MCF 10A (cell line): ENCODE results near the gene DUSP22. TPM values are rescaled to one million over a fixed set of nuclear protein-coding genes. Genes with fewer than 3 reads are reported as not detected.
"Not testable (repeated sequence)": the region's sequence is repeated elsewhere in the genome, so short reads cannot be mapped to it uniquely, and the experiment has no call there.

Source experiments
- BruUV-seq: library from RNA; stranded (reverse); fragments of 400-500 nt; replicated peaks from 2 replicates; lab custom pipeline; 2021; lab: Mats Ljungman, UMichigan
- CTCF ChIA-PET: fragments of 300-600 bp; sonication (Branson Sonifier 250); formaldehyde crosslinking; extraction: SDS; loops from one replicate; lab custom pipeline; 2021; ENCODE audit warnings: antibody characterized with exemption, inconsistent platforms; lab: Yijun Ruan, JAX
- POLR2A ChIA-PET: fragments of 300-600, 350-650 bp; sonication (Branson Sonifier 250); formaldehyde crosslinking; extraction: SDS; loops from one replicate; lab custom pipeline; 2020; ENCODE audit warnings: antibody characterized with exemption, inconsistent platforms; lab: Yijun Ruan, JAX
- DNase-seq: peaks from one replicate; pipeline ENCODE4 v3.0.0-alpha.2; 2018; ENCODE audit not compliant: unreplicated experiment
- H3K27ac Mint-ChIP-seq: one replicate; pipeline ENCODE4 v1.8.0; 2022; ENCODE audit warnings: mild to moderate bottlenecking, low read depth, mixed read lengths; ENCODE audit not compliant: unreplicated experiment
- H3K27me3 Mint-ChIP-seq: one replicate; pipeline ENCODE4 v1.8.0; 2022; ENCODE audit warnings: mixed read lengths; ENCODE audit not compliant: insufficient read depth, unreplicated experiment
- H3K36me3 Mint-ChIP-seq: one replicate; pipeline ENCODE4 v1.8.0; 2022; ENCODE audit warnings: mild to moderate bottlenecking, moderate library complexity, mixed read lengths; ENCODE audit not compliant: insufficient read depth, unreplicated experiment
- H3K4me1 Mint-ChIP-seq: one replicate; pipeline ENCODE4 v1.8.0; 2022; ENCODE audit warnings: mixed read lengths; ENCODE audit not compliant: insufficient read depth, unreplicated experiment
- H3K4me3 Mint-ChIP-seq: one replicate; pipeline ENCODE4 v1.8.0; 2022; ENCODE audit warnings: mild to moderate bottlenecking, moderate library complexity, mixed read lengths; ENCODE audit not compliant: unreplicated experiment
- H3K9me3 Mint-ChIP-seq: one replicate; pipeline ENCODE4 v1.8.0; 2022; ENCODE audit warnings: mixed read lengths; ENCODE audit not compliant: unreplicated experiment
- intact Hi-C: fragments of 100-400 bp; cut with micrococcal nuclease; formaldehyde crosslinking; loops from 2 replicates; pipeline ENCODE4 v1.14.1; 2022
- total RNA-seq: library from RNA; stranded (reverse); gene quantifications from 2 replicates; pipeline ENCODE4 v1.2.3, GENCODE V29; 2022
- TF ChIP-seq, protein P1 (sequence below): fragments of 200-600 bp; IDR thresholded peaks from one replicate; pipeline ENCODE4 v1.8.0; 2022; ENCODE audit warnings: antibody characterized with exemption, mild to moderate bottlenecking; ENCODE audit not compliant: unreplicated experiment

Gene DUSP22
- total RNA-seq, 1 experiment from 2014 or later = 29.4 TPM

GRCh38 chr6:323730-324088 lies 31.4 kb downstream of the DUSP22 start:
- H3K36me3 Mint-ChIP-seq = no peaks in the 10 kb centered on the region
- ChIA-PET CTCF (interaction anchor here (0.6 to 2.0 kb wide), 5 partner anchors 9 to 136 kb away, joined by 3 to 7 read pairs (median 4); no protein-coding TSS in a partner anchor), POLR2A (interaction anchor here (0.6 to 1.9 kb wide), 5 partner anchors 9 to 170 kb away, joined by 3 to 4 read pairs (median 3); no protein-coding TSS in a partner anchor)
- H3K4me3 Mint-ChIP-seq = no peak overlapping the region
- no TSS peak for BruUV-seq
- no peak overlapping the region for H3K27ac Mint-ChIP-seq
- TF ChIP-seq, protein P1, sequence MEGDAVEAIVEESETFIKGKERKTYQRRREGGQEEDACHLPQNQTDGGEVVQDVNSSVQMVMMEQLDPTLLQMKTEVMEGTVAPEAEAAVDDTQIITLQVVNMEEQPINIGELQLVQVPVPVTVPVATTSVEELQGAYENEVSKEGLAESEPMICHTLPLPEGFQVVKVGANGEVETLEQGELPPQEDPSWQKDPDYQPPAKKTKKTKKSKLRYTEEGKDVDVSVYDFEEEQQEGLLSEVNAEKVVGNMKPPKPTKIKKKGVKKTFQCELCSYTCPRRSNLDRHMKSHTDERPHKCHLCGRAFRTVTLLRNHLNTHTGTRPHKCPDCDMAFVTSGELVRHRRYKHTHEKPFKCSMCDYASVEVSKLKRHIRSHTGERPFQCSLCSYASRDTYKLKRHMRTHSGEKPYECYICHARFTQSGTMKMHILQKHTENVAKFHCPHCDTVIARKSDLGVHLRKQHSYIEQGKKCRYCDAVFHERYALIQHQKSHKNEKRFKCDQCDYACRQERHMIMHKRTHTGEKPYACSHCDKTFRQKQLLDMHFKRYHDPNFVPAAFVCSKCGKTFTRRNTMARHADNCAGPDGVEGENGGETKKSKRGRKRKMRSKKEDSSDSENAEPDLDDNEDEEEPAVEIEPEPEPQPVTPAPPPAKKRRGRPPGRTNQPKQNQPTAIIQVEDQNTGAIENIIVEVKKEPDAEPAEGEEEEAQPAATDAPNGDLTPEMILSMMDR = no peak
- intact Hi-C loops = no loop called here
- no peaks in the 10 kb centered on the region for H3K4me1 Mint-ChIP-seq
- no peaks in the 10 kb centered on the region for H3K9me3 Mint-ChIP-seq
- no peak for DNase-seq
- H3K27me3 Mint-ChIP-seq = no peaks in the 10 kb centered on the region

- Mint-ChIP-seq H3K36me3 (no peaks in the 10 kb centered on the region), H3K4me3 (no peak overlapping the region), H3K27ac (no peak overlapping the region), H3K9me3 (no peaks in the 10 kb centered on the region), H3K4me1 (no peaks in the 10 kb centered on the region), H3K27me3 (no peaks in the 10 kb centered on the region)
- no TSS peak for BruUV-seq
- TF ChIP-seq, protein P1 = no peak
- CTCF ChIA-PET = interaction anchor here (0.6 to 1.6 kb wide), 5 partner anchors 9 to 136 kb away, joined by 3 to 7 read pairs (median 4); no protein-coding TSS in a partner anchor
- POLR2A ChIA-PET = interaction anchor here (1.1 to 1.9 kb wide), 3 partner anchors 9 to 19 kb away, joined by 3 to 4 read pairs (median 3); no protein-coding TSS in a partner anchor
- intact Hi-C loops = no loop called here
- DNase-seq = no peak
These were observed 31.9 kb downstream of the DUSP22 start for GRCh38 chr6:324116-324728.

GRCh38 chr6:324729-325125 lies 32.4 kb downstream of the DUSP22 start:
- Mint-ChIP-seq H3K9me3 (no peaks in the 10 kb centered on the region), H3K4me1 (no peaks in the 10 kb centered on the region), H3K4me3 (no peak overlapping the region), H3K27ac (no peak overlapping the region), H3K27me3 (no peaks in the 10 kb centered on the region), H3K36me3 (no peaks in the 10 kb centered on the region)
- TF ChIP-seq, protein P1 = no peak
- intact Hi-C loops = no loop called here
- DNase-seq = no peak
- BruUV-seq = no TSS peak
- ChIA-PET POLR2A (interaction anchor here (1.1 kb wide), 1 partner anchor 10 kb away, joined by 3 read pairs; no protein-coding TSS in a partner anchor), CTCF (interaction anchor here (0.6 to 1.0 kb wide), 3 partner anchors 9 to 29 kb away, joined by 3 to 4 read pairs (median 3); no protein-coding TSS in a partner anchor)

- DNase-seq, BruUV-seq, H3K27ac Mint-ChIP-seq, H3K4me1 Mint-ChIP-seq, H3K36me3 Mint-ChIP-seq, H3K9me3 Mint-ChIP-seq, POLR2A ChIA-PET, intact Hi-C loops, H3K4me3 Mint-ChIP-seq, H3K27me3 Mint-ChIP-seq: not testable (repeated sequence)
- CTCF ChIA-PET = interaction anchor here (0.6 to 1.0 kb wide), 2 partner anchors 10 to 29 kb away, joined by 3 to 4 read pairs; no protein-coding TSS in a partner anchor
These were observed 33.0 kb downstream of the DUSP22 start for GRCh38 chr6:325161-325860.

DNA sequence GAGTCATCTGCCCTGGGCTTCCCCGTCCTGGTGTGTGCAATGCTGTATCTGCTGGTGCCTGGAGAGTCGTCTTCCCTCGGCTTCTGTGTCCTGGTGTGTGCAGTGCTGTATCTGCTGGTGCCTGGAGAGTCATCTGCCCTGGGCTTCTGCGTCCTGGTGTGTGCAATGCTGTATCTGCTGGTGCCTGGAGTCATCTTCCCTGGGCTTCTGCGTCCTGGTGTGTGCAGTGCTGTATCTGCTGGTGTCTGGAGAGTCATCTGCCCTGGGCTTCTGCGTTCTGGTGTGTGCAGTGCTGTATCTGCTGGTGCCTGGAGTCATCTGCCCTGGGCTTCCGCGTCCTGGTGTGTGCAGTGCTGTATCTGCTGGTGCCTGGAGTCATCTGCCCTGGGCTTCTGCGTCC lies 33.8 kb downstream of the DUSP22 start:
- H3K36me3 Mint-ChIP-seq, CTCF ChIA-PET: not testable (repeated sequence)

More for the DNA sequence above, 33.8 kb downstream of the DUSP22 start:
- H3K27ac Mint-ChIP-seq, BruUV-seq, intact Hi-C loops, H3K27me3 Mint-ChIP-seq, H3K4me1 Mint-ChIP-seq, DNase-seq, H3K4me3 Mint-ChIP-seq, H3K9me3 Mint-ChIP-seq, POLR2A ChIA-PET: not testable (repeated sequence)
